PFSK-1 (cell line): ENCODE results near the gene LY6G6D.

Source experiments
- POLR2AphosphoS5 ChIP-seq: IDR thresholded peaks from 2 replicates; pipeline ENCODE4 v1.6.1; 2012; ENCODE audit warnings: low read depth, mild to moderate bottlenecking, control low read depth, low read length, moderate library complexity
- SIN3A ChIP-seq: IDR thresholded peaks from 2 replicates; pipeline ENCODE4 v1.6.1; 2012; ENCODE audit warnings: mild to moderate bottlenecking, low read length, moderate library complexity, borderline replicate concordance; ENCODE audit not compliant: insufficient read depth
- TAF1 ChIP-seq: IDR thresholded peaks from 2 replicates; pipeline ENCODE4 v1.6.1; 2012; ENCODE audit warnings: low read length, control low read depth, borderline replicate concordance; ENCODE audit not compliant: insufficient read depth

GRCh38 chr6:31764198-31764597 is 49.0 kb downstream of the LY6G6D start:
- TF ChIP-seq POLR2AphosphoS5 (no peak), SIN3A (no peak), TAF1 (no peak)
